Panc1 (cell line): ENCODE measurements around the gene PRPH.

ENCODE experiments used
- CTCF ChIP-seq: fragments of 450-650 bp; IDR thresholded peaks from 2 replicates; pipeline ENCODE4 v1.5.1; 2017; ENCODE audit warnings: mild to moderate bottlenecking
- POLR2AphosphoS5 ChIP-seq: IDR thresholded peaks from 2 replicates; pipeline ENCODE4 v1.6.1; 2012; ENCODE audit warnings: mild to moderate bottlenecking, low read depth, low read length, moderate library complexity
- REST ChIP-seq, 2 experiments: IDR thresholded peaks; 2 replicates each; pipeline ENCODE4 v1.6.1; 2011 to 2012; ENCODE audit warnings: low read depth in 2 of 2, control low read depth in 1 of 2, low read length in 1 of 2, mild to moderate bottlenecking in 1 of 2, moderate library complexity in 1 of 2; ENCODE audit not compliant: insufficient read depth in 1 of 2

- TF ChIP-seq REST (IDR thresholded peaks at IDR 0.05; ENCODE audit: insufficient read depth in 1 of 2, low read depth in 2 of 2, low read length in 1 of 2) (no peak), CTCF (no peak), POLR2AphosphoS5 (no peak)
Measured at GRCh38 chr12:49341777-49342065, 46.8 kb downstream of the PRPH start.
